Spleen (tissue), 11 donors: ENCODE results near the gene CRB3. TPM values are rescaled to one million over a fixed set of nuclear protein-coding genes. Genes with fewer than 3 reads are reported as not detected.

ENCODE experiments used
- DNase-seq: peaks from one replicate; pipeline ENCODE4 v3.0.0-alpha.2; 2020
- H3K27ac ChIP-seq, 8 donors: fragments of 200-600 bp; sonication (generic) in 7 of 8; 1 replicate in 4 of 8; 2 replicates in 4 of 8; pipeline versions ENCODE4 v1.5.0 to v1.8.0; 2016 to 2021; ENCODE audit warnings: inconsistent platforms in 4 of 8, mild to moderate bottlenecking in 4 of 8, moderate library complexity in 1 of 8
- H3K27me3 ChIP-seq, 7 donors: fragments of 200-600 bp; sonication (generic) in 6 of 7; replicated peaks in 1 of 7; 1 replicate in 4 of 7; 2 replicates in 3 of 7; pipeline versions ENCODE4 v1.5.0 to v1.8.0; 2016 to 2021; ENCODE audit warnings: inconsistent platforms in 3 of 7, mild to moderate bottlenecking in 1 of 7
- H3K36me3 ChIP-seq, 6 donors: fragments of 200-600 bp; sonication (generic) in 5 of 6; 1 replicate in 4 of 6; 2 replicates in 2 of 6; pipeline versions ENCODE4 v1.5.0 to v1.8.0; 2016 to 2021; ENCODE audit warnings: inconsistent platforms in 2 of 6
- H3K4me1 ChIP-seq, 6 donors: fragments of 200-600 bp; sonication (generic) in 5 of 6; 1 replicate in 3 of 6; 2 replicates in 3 of 6; pipeline versions ENCODE4 v1.5.0 to v1.8.0; 2016 to 2021; ENCODE audit warnings: inconsistent platforms in 3 of 6
- H3K4me3 ChIP-seq, 8 donors: fragments of 200-600 bp; sonication (generic) in 7 of 8; 1 replicate in 4 of 8; 2 replicates in 4 of 8; pipeline versions ENCODE4 v1.5.0 to v1.8.0; 2016 to 2021; ENCODE audit warnings: inconsistent platforms in 4 of 8, mild to moderate bottlenecking in 4 of 8, moderate library complexity in 2 of 8
- H3K9me3 ChIP-seq, 8 donors: fragments of 200-600 bp; sonication (generic) in 7 of 8; 1 replicate in 4 of 8; 2 replicates in 4 of 8; pipeline versions ENCODE4 v1.5.0 to v1.8.0; 2016 to 2021; ENCODE audit warnings: inconsistent platforms in 4 of 8
- CTCF ChIP-seq, 11 experiments: fragments of 200-600 bp in 7 of 11; fragments of 450-650 bp in 4 of 11; sonication (generic) in 4 of 11; IDR thresholded peaks in 8 of 11; conservative IDR thresholded peaks in 3 of 11; 1 replicate in 7 of 11; 2 replicates in 4 of 11; pipeline versions ENCODE4 v1.4.0 to v1.8.0; 2016 to 2021; ENCODE audit warnings: antibody characterized with exemption in 11 of 11, inconsistent platforms in 4 of 11, mild to moderate bottlenecking in 1 of 11
- POLR2A ChIP-seq, 3 donors: fragments of 450-650 bp; IDR thresholded peaks; one replicate each; pipeline ENCODE4 v1.5.1; 2017; ENCODE audit warnings: antibody characterized with exemption in 3 of 3, mild to moderate bottlenecking in 1 of 3
- POLR2AphosphoS5 ChIP-seq, 3 donors: sonication (generic); formaldehyde crosslinking; IDR thresholded peaks; one replicate each; pipeline ENCODE4 v1.5.1; 2017; ENCODE audit warnings: antibody characterized with exemption in 3 of 3
- WGBS, 5 donors: extraction: QIAGEN DNeasy Blood & Tissue Kit in 3 of 5; methylation state at CpG; one replicate each; pipeline versions ENCODE4 v1.1.5 to v1.1.7; 2013 to 2018; 5-methylcytosine and 5-hydroxymethylcytosine counted together
- intact Hi-C: fragments of 100-400 bp; cut with DNase I; formaldehyde crosslinking; loops from one replicate; pipeline ENCODE4 v1.15.0; 2023; ENCODE audit warnings: low total_unique reads
- polyA plus RNA-seq, 3 donors: library from polyadenylated mRNA; stranded (reverse); fragments of 200-250 nt; gene quantifications; one replicate each; pipeline ENCODE4 v1.2.1, GENCODE V29; 2013
- total RNA-seq, 7 donors: library from RNA; depleted of rRNA in 3 of 7; stranded (reverse); fragments of >200 nt in 3 of 7; fragmentation: NEBNext Ultra II Directional in 4 of 7; extraction: Animal tissue kit (Norgen Biotek cat#: 25700) in 4 of 7; gene quantifications; one replicate each; pipeline versions ENCODE4 v1.1.0 to v1.2.1, GENCODE V29; 2016 to 2021
- donor health status: healthy with polysubstance abuse.
- donor health status: DM: no; HTN: no; CAD: no; lungs with moderate emphysema.
- donor health status: DM: no; HTN: no; CAD: no.
- donor health status: Bipolar disorder and iron deficiency.
- donor health status: healthy.
- donor health status: DM: no; HTN: no; CAD: no.
- donor health status: DM: yes; HTN: yes; CAD: no.

CRB3 gene
- total and polyA plus RNA-seq, 10 donors, result 1.0 to 2.0 (median 1.2) TPM; not detected in 2

- peaks cover 0 to 27% (median 8%) of the 10 kb centered on the region in 6 donors for H3K4me1 ChIP-seq
- 79 to 92% (median 84%) methylated on average over 7 to 21 of the region's 21 CpGs for WGBS, 5 donors
- no peak overlapping the region for H3K4me3 ChIP-seq
- H3K27ac ChIP-seq, result no peak overlapping the region
- intact Hi-C loops, result no loop called here
- DNase-seq, result no peak
- H3K27me3 ChIP-seq, result peaks cover 0 to 28% (median 12%) of the 10 kb centered on the region in 7 donors
- peaks cover 0 to 49% (median 17%) of the 10 kb centered on the region in 6 donors for H3K36me3 ChIP-seq
- H3K9me3 ChIP-seq, result no peaks in the 10 kb centered on the region
- TF ChIP-seq POLR2A (IDR thresholded peaks at IDR 0.05) (no peak), POLR2AphosphoS5 (IDR thresholded peaks at IDR 0.05) (peak; percentile 28 to 68 (median 34))
These were observed 2.6 kb downstream of the CRB3 start for GRCh38 chr19:6466526-6467248.

- H3K9me3 ChIP-seq, result no peaks in the 10 kb centered on the region
- no peak overlapping the region for H3K27ac ChIP-seq
- no peak overlapping the region for H3K4me3 ChIP-seq
- peaks cover 0 to 56% (median 23%) of the 10 kb centered on the region in 6 donors for H3K36me3 ChIP-seq
- intact Hi-C loops, result no loop called here
- 73 to 86% (median 79%) methylated on average over 8 of the region's 8 CpGs for WGBS, 5 donors
- peaks cover 0 to 28% (median 12%) of the 10 kb centered on the region in 7 donors for H3K27me3 ChIP-seq
- no peak for TF ChIP-seq POLR2A (IDR thresholded peaks at IDR 0.05)
- peak in 1 of 3 donors; percentile 18 for TF ChIP-seq POLR2AphosphoS5 (IDR thresholded peaks at IDR 0.05)
- no peak for DNase-seq
- H3K4me1 ChIP-seq, result peaks cover 0 to 27% (median 8%) of the 10 kb centered on the region in 6 donors
These were observed 3.3 kb downstream of the CRB3 start for GRCh38 chr19:6467384-6467783.

GRCh38 chr19:6470173-6470572 is 6.1 kb downstream of the CRB3 start:
- Histone ChIP-seq H3K4me3 (no peak overlapping the region), H3K9me3 (no peaks in the 10 kb centered on the region), H3K4me1 (peaks cover 0 to 11% (median 0%) of the 10 kb centered on the region in 6 donors), H3K36me3 (peaks cover 0 to 84% (median 43%) of the 10 kb centered on the region in 6 donors), H3K27me3 (peaks cover 0 to 8% (median 0%) of the 10 kb centered on the region in 7 donors), H3K27ac (no peak overlapping the region)
- TF ChIP-seq POLR2AphosphoS5 (IDR thresholded peaks at IDR 0.05) (no peak), POLR2A (IDR thresholded peaks at IDR 0.05) (no peak), CTCF (IDR thresholded peaks at IDR 0.05 in 8 of 11, conservative IDR thresholded peaks at IDR 0.05 in 3 of 11) (no peak)
- DNase-seq, result no peak
- intact Hi-C loops, result no loop called here
- WGBS, 5 donors, result 76 to 88% (median 78%) methylated on average over 8 of the region's 8 CpGs

- intact Hi-C loops, result no loop called here
- Histone ChIP-seq H3K4me1 (peaks cover 0 to 18% (median 4%) of the 10 kb centered on the region in 6 donors), H3K27ac (no peak overlapping the region), H3K4me3 (no peak overlapping the region), H3K27me3 (peaks cover 0 to 11% (median 0%) of the 10 kb centered on the region in 7 donors), H3K9me3 (no peaks in the 10 kb centered on the region), H3K36me3 (peaks cover 0 to 93% (median 51%) of the 10 kb centered on the region in 6 donors)
- 90 to 96% (median 92%) methylated on average over 12 to 14 of the region's 14 CpGs for WGBS, 5 donors
- no peak for TF ChIP-seq POLR2A (IDR thresholded peaks at IDR 0.05)
- TF ChIP-seq CTCF (IDR thresholded peaks at IDR 0.05 in 8 of 11, conservative IDR thresholded peaks at IDR 0.05 in 3 of 11), result no peak
- peak in 1 of 3 donors; percentile 16 for TF ChIP-seq POLR2AphosphoS5 (IDR thresholded peaks at IDR 0.05)
- DNase-seq, result no peak
These were observed 7.0 kb downstream of the CRB3 start for GRCh38 chr19:6471076-6471475.

- DNase-seq, result no peak
- H3K9me3 ChIP-seq, result no peaks in the 10 kb centered on the region
- peaks cover 0 to 100% (median 63%) of the 10 kb centered on the region in 6 donors for H3K36me3 ChIP-seq
- 74 to 90% (median 88%) methylated on average over 2 to 4 of the region's 4 CpGs for WGBS, 5 donors
- TF ChIP-seq POLR2A (IDR thresholded peaks at IDR 0.05), result no peak
- TF ChIP-seq CTCF (IDR thresholded peaks at IDR 0.05 in 8 of 11, conservative IDR thresholded peaks at IDR 0.05 in 3 of 11), result no peak
- TF ChIP-seq POLR2AphosphoS5 (IDR thresholded peaks at IDR 0.05), result peak in 1 of 3 donors; percentile 38
- intact Hi-C loops, result no loop called here
- peaks cover 0 to 23% (median 0%) of the 10 kb centered on the region in 7 donors for H3K27me3 ChIP-seq
- peaks cover 0 to 19% (median 8%) of the 10 kb centered on the region in 6 donors for H3K4me1 ChIP-seq
- H3K4me3 ChIP-seq, result no peak overlapping the region
- H3K27ac ChIP-seq, result no peak overlapping the region
These were observed 8.6 kb downstream of the CRB3 start for GRCh38 chr19:6472713-6473112.
